ENCODE results near the gene MCTP1.

Gene MCTP1

DNA sequence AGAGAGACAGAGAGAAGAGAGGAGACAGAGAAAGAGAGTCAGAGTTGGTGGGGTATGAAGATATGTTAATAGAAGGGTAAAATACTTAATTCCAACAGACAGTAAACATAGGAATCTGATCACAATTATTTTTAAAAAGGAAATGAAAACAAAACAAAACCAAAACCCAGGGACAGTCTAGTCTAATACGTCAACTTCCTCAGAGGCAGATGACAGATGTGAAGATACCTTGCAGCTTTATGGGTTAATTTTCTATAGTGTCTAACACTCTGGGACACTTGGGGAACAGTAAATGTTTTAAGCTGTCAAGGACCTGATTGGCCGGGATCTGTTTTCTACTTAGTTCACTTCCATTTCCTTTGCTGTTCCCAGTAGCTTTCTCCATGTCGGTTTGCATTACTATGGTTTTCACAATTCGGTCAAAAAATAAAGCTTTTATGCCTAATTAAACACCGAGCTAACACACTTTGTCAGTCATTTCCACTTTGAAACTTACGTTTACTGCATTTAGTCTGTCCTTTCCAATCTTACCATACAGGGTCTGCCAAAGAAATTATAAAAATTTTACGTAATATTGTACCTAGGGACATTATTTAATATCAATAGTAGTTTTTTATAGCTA is 216.5 kb downstream of the MCTP1 start:
- no peak overlapping the region for H3K27ac ChIP-seq (ENCODE audit: low read length)
- WGBS (ENCODE audit: insufficient coverage, insufficient read length) = no CpG with 5 or more reads among the region's 7 CpGs

DNA sequence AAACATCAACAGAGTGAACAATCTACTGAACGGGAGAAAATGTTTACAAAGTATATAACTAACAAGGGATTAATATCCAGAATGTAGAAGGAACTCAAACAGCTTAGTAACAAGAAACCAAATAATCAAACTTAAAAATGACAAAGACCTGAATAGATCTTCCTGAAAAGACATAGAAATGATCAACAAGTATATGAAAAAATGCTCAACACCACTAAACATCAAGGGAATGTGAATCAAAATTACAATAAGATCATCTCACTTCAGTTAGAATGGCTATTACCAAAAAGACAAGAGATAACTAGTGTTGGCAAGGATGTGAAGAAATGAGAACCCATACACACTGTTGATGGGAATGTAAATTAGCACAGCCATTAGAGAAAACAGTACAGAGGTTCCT is 218.8 kb downstream of the MCTP1 start:
- no peaks in the 10 kb centered on the region for H3K27me3 ChIP-seq (ENCODE audit: control insufficient read depth, insufficient read depth, low read length)
- H3K36me3 ChIP-seq (ENCODE audit: control insufficient read depth, insufficient read depth, low read length) = no peaks in the 10 kb centered on the region
- no peak for DNase-seq (ENCODE audit: low read depth, low spot score)
- H3K9me3 ChIP-seq (ENCODE audit: control insufficient read depth, insufficient read depth, low read length) = no peaks in the 10 kb centered on the region
- WGBS (ENCODE audit: insufficient coverage, insufficient read length) = no CpG with 5 or more reads among the region's 1 CpG
- H3K4me3 ChIP-seq (ENCODE audit: low read length) = no peak overlapping the region
- H3K4me1 ChIP-seq (ENCODE audit: control insufficient read depth, insufficient read depth, low read length) = no peaks in the 10 kb centered on the region
- H3K27ac ChIP-seq (ENCODE audit: low read length) = no peak overlapping the region

More for the DNA sequence above, 216.5 kb downstream of the MCTP1 start:
- Histone ChIP-seq H3K27me3 (ENCODE audit: control insufficient read depth, insufficient read depth, low read length) (no peaks in the 10 kb centered on the region), H3K4me3 (ENCODE audit: low read length) (no peak overlapping the region), H3K4me1 (ENCODE audit: control insufficient read depth, insufficient read depth, low read length) (no peaks in the 10 kb centered on the region), H3K36me3 (ENCODE audit: control insufficient read depth, insufficient read depth, low read length) (no peaks in the 10 kb centered on the region), H3K9me3 (ENCODE audit: control insufficient read depth, insufficient read depth, low read length) (no peaks in the 10 kb centered on the region)
- DNase-seq (ENCODE audit: low read depth, low spot score) = no peak

DNA sequence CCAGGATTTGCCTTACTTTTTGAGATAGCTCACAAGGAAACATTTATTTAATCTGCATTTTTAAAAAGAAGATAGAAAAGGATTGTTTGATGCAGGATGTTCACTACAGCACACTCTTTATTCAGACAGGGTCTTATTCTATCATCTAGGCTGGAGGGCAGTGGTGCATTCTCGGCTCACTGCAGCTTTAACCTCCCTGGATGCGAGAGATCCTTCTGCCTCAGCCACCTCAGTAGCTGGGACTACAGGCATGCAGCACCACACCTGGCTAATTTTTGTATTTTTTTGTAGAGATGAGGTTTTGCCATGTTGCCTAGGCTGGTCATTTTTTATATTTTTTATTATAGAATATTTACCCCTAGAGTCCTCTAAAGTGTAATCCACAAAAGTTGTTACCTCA is 221.4 kb downstream of the MCTP1 start:
- H3K27me3 ChIP-seq (ENCODE audit: control insufficient read depth, insufficient read depth, low read length) = no peaks in the 10 kb centered on the region
- no peaks in the 10 kb centered on the region for H3K36me3 ChIP-seq (ENCODE audit: control insufficient read depth, insufficient read depth, low read length)
- no peak overlapping the region for H3K27ac ChIP-seq (ENCODE audit: low read length)
- H3K9me3 ChIP-seq (ENCODE audit: control insufficient read depth, insufficient read depth, low read length) = no peaks in the 10 kb centered on the region
- no CpG with 5 or more reads among the region's 2 CpGs for WGBS (ENCODE audit: insufficient coverage, insufficient read length)
- DNase-seq (ENCODE audit: low read depth, low spot score) = no peak
- H3K4me3 ChIP-seq (ENCODE audit: low read length) = no peak overlapping the region
- no peaks in the 10 kb centered on the region for H3K4me1 ChIP-seq (ENCODE audit: control insufficient read depth, insufficient read depth, low read length)

DNA sequence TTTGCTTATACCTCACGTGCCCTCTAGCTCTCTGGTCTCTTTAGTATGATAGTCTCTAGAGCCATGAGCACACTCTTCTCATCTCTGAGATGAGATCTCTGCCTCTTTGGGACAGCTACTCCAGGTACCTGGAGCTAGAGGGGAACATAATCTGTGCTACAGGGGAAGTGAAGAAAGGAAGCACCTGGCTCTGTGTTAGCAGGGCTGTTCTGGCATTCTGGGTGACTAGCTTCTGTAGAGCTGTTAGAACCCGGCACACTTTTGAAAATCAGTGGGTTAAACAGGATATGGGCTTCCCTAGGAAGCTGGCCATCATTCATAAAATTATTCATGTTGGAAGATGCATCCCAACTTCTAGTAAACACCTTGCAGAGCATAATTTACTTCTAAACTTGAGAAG is 224.8 kb downstream of the MCTP1 start:
- no peaks in the 10 kb centered on the region for H3K9me3 ChIP-seq (ENCODE audit: control insufficient read depth, insufficient read depth, low read length)
- DNase-seq (ENCODE audit: low read depth, low spot score) = no peak
- H3K27me3 ChIP-seq (ENCODE audit: control insufficient read depth, insufficient read depth, low read length) = no peaks in the 10 kb centered on the region
- WGBS (ENCODE audit: insufficient coverage, insufficient read length) = no CpG with 5 or more reads among the region's 2 CpGs
- no peak overlapping the region for H3K4me3 ChIP-seq (ENCODE audit: low read length)
- no peaks in the 10 kb centered on the region for H3K4me1 ChIP-seq (ENCODE audit: control insufficient read depth, insufficient read depth, low read length)
- no peak overlapping the region for H3K27ac ChIP-seq (ENCODE audit: low read length)
- no peaks in the 10 kb centered on the region for H3K36me3 ChIP-seq (ENCODE audit: control insufficient read depth, insufficient read depth, low read length)

DNA sequence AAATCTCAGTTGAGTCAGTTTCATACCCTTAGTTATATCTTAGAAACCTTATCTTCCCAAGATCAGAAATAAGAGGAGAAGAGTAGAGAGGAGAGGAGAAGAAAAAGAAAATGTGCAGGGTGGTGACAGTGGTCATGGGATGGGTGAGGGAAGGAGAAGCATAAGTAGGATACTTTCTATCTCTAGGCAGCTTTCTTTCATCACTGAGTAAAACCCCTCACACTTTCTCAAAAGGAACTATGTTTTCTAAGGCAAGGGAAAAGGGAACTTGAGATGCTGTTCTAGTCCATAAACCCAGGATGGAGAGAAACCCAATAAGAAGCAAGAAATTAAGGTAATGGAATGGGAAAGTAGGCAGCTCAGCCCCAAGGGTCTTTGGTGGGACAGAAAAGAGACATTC is 225.3 kb downstream of the MCTP1 start:
- H3K4me3 ChIP-seq (ENCODE audit: low read length) = no peak overlapping the region
- no peaks in the 10 kb centered on the region for H3K9me3 ChIP-seq (ENCODE audit: control insufficient read depth, insufficient read depth, low read length)
- H3K4me1 ChIP-seq (ENCODE audit: control insufficient read depth, insufficient read depth, low read length) = no peaks in the 10 kb centered on the region
- H3K36me3 ChIP-seq (ENCODE audit: control insufficient read depth, insufficient read depth, low read length) = no peaks in the 10 kb centered on the region
- no peaks in the 10 kb centered on the region for H3K27me3 ChIP-seq (ENCODE audit: control insufficient read depth, insufficient read depth, low read length)
- H3K27ac ChIP-seq (ENCODE audit: low read length) = no peak overlapping the region
- no peak for DNase-seq (ENCODE audit: low read depth, low spot score)

DNA sequence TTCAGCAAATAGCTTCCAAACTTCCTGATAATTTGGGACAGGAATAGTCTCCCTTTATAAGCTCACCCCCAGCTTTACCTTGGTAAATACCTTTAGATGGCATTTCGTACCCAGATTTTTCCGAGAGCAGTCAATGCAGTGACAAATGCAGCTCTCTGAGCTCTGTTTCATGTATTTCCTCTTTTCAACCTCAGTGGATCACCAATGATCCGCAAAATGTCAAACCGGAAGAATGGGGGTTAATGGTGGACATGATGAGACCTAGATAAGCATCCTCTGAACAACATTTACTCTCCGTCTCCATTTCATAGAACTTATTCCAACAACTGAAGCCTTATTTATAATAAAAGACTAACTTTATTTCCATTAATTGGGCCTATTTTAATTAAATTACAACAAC is 227.3 kb downstream of the MCTP1 start:
- H3K27ac ChIP-seq (ENCODE audit: low read length) = no peak overlapping the region
- no peaks in the 10 kb centered on the region for H3K4me1 ChIP-seq (ENCODE audit: control insufficient read depth, insufficient read depth, low read length)
- H3K27me3 ChIP-seq (ENCODE audit: control insufficient read depth, insufficient read depth, low read length) = no peaks in the 10 kb centered on the region
- no peak for DNase-seq (ENCODE audit: low read depth, low spot score)
- H3K4me3 ChIP-seq (ENCODE audit: low read length) = no peak overlapping the region
- no peaks in the 10 kb centered on the region for H3K36me3 ChIP-seq (ENCODE audit: control insufficient read depth, insufficient read depth, low read length)
- no CpG with 5 or more reads among the region's 5 CpGs for WGBS (ENCODE audit: insufficient coverage, insufficient read length)
- H3K9me3 ChIP-seq (ENCODE audit: control insufficient read depth, insufficient read depth, low read length) = no peaks in the 10 kb centered on the region

DNA sequence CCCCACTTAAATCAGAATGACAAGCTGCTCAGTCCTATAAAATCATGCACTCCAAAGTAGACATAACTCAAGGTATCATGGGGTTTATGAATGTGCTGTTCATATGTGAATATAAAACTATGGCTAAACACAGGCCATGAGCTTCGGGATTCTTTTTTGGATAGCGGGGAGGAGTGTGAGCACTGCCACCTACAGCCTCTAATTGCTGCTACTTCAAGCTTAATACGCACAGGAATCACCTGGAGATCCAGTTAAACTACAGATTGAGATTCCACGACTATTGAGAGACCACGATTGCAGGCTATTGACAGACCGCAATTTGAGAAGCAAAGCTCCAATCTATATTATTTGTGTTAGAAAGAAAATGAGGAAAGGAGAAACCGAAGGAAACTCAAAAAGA is 231.6 kb downstream of the MCTP1 start:
- Histone ChIP-seq H3K4me1 (ENCODE audit: control insufficient read depth, insufficient read depth, low read length) (no peaks in the 10 kb centered on the region), H3K4me3 (ENCODE audit: low read length) (no peak overlapping the region), H3K27ac (ENCODE audit: low read length) (no peak overlapping the region), H3K27me3 (ENCODE audit: control insufficient read depth, insufficient read depth, low read length) (no peaks in the 10 kb centered on the region), H3K36me3 (ENCODE audit: control insufficient read depth, insufficient read depth, low read length) (no peaks in the 10 kb centered on the region), H3K9me3 (ENCODE audit: control insufficient read depth, insufficient read depth, low read length) (no peaks in the 10 kb centered on the region)
- WGBS (ENCODE audit: insufficient coverage, insufficient read length) = no CpG with 5 or more reads among the region's 7 CpGs
- DNase-seq (ENCODE audit: low read depth, low spot score) = no peak

DNA sequence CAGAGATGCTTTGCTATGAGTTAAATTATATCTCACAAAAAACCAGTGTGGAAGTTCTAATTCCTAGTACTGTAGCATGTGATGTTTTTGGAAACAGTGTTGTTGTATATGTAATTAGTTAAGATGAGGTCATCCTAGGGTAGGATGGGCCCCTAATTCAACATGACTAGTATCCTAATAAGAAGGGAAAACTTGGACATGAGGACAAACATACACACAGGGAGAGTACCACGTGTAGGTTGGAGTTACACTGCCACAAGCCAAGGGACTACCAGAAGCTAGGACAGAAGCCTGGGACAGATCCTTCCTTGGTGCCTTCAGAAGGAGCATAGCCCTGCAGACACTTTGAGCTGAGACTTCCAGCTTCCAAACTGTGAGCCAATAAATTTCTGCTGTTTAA is 234.2 kb downstream of the MCTP1 start:
- no CpG with 5 or more reads among the region's 1 CpG for WGBS (ENCODE audit: insufficient coverage, insufficient read length)
- Histone ChIP-seq H3K36me3 (ENCODE audit: control insufficient read depth, insufficient read depth, low read length) (no peaks in the 10 kb centered on the region), H3K4me3 (ENCODE audit: low read length) (no peak overlapping the region), H3K9me3 (ENCODE audit: control insufficient read depth, insufficient read depth, low read length) (no peaks in the 10 kb centered on the region), H3K27ac (ENCODE audit: low read length) (no peak overlapping the region), H3K27me3 (ENCODE audit: control insufficient read depth, insufficient read depth, low read length) (no peaks in the 10 kb centered on the region), H3K4me1 (ENCODE audit: control insufficient read depth, insufficient read depth, low read length) (no peaks in the 10 kb centered on the region)
- DNase-seq (ENCODE audit: low read depth, low spot score) = no peak

DNA sequence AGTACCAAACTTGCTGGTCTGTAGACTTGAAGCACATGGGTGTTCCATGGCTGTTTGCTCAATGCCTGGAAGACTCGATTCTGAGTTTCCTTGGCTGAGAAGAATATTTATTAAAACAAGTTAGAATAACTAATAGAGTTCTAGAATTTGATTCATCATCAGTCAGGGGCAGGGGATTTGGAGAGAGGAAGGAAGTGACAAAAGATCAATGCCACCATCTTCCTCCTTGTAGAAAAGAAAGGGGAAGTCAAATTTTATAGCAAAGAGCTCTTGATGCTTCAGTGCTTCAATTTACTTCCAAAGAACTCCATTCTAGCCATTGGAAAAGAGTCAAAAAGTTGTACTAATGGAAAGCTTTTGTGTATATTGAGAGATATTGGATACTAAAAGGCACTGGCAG is 236.3 kb downstream of the MCTP1 start:
- H3K4me3 ChIP-seq (ENCODE audit: low read length) = no peak overlapping the region
- no CpG with 5 or more reads among the region's 1 CpG for WGBS (ENCODE audit: insufficient coverage, insufficient read length)

DNA sequence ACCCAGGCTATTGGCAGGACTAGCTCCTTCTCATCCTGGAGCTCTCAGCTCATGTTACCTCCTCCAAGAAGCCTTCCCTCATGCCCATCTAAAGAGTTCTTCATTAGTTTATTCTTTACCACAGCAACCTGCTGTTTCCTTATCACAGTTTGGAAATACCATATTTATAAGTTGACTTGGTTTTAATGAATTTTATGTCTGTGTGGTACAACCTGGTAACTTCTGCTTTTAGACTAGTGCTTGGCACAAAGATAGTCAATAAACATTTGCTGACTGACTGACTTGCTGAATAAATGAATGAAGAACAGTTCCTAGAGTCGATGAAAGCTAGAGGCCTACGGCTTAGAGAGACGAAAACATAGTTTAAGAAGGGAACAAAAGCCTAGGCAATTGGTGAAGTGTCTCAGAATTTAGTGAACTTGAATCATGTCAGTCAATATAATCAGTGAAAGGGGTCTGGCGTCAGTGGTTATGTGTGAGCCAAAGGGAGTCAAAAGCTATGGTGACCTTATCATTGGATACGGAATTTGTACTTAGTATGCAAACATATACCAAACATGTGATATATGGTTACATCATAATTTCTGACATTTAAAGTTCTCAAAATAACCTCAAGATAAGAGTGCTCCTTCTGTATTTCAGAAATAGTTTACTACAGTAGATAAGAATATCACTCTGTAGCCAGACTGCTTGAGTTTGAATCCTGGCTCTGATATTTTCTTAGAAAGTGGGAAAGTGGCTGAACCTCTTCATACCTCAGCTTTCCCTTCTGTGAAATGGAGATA is 239.5 kb downstream of the MCTP1 start:
- WGBS (ENCODE audit: insufficient coverage, insufficient read length) = no CpG with 5 or more reads among the region's 5 CpGs
- H3K27me3 ChIP-seq (ENCODE audit: control insufficient read depth, insufficient read depth, low read length) = no peaks in the 10 kb centered on the region
- H3K4me3 ChIP-seq (ENCODE audit: low read length) = no peak overlapping the region
- no peaks in the 10 kb centered on the region for H3K9me3 ChIP-seq (ENCODE audit: control insufficient read depth, insufficient read depth, low read length)
- H3K4me1 ChIP-seq (ENCODE audit: control insufficient read depth, insufficient read depth, low read length) = no peaks in the 10 kb centered on the region
- no peak overlapping the region for H3K27ac ChIP-seq (ENCODE audit: low read length)
- no peaks in the 10 kb centered on the region for H3K36me3 ChIP-seq (ENCODE audit: control insufficient read depth, insufficient read depth, low read length)
- no peak for DNase-seq (ENCODE audit: low read depth, low spot score)

More for the DNA sequence above, 236.3 kb downstream of the MCTP1 start:
- H3K4me1 ChIP-seq (ENCODE audit: control insufficient read depth, insufficient read depth, low read length) = no peaks in the 10 kb centered on the region
- DNase-seq (ENCODE audit: low read depth, low spot score) = no peak
- no peak overlapping the region for H3K27ac ChIP-seq (ENCODE audit: low read length)
- H3K36me3 ChIP-seq (ENCODE audit: control insufficient read depth, insufficient read depth, low read length) = no peaks in the 10 kb centered on the region
- H3K27me3 ChIP-seq (ENCODE audit: control insufficient read depth, insufficient read depth, low read length) = no peaks in the 10 kb centered on the region
- H3K9me3 ChIP-seq (ENCODE audit: control insufficient read depth, insufficient read depth, low read length) = no peaks in the 10 kb centered on the region

DNA sequence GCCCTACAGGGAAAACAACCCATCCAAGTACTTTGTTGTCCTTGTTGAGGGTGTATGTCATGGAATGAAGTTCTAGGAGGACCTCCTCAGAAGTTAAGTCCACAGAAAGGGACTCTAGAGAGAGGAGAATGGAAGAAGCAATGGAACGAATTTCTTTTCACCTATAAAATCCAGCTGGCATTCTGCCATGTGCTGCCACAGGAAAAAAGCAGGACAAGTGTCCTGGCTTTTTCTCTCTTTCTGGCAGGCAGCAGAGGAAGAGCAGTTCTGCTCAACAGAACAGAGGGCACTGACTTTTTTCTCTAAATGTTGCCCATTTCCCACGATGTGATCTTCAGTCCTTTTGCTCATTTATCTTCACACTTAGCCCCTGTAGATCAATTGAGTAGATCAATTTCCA is 240.8 kb downstream of the MCTP1 start:
- Histone ChIP-seq H3K9me3 (ENCODE audit: control insufficient read depth, insufficient read depth, low read length) (no peaks in the 10 kb centered on the region), H3K4me3 (ENCODE audit: low read length) (no peak overlapping the region), H3K4me1 (ENCODE audit: control insufficient read depth, insufficient read depth, low read length) (no peaks in the 10 kb centered on the region), H3K36me3 (ENCODE audit: control insufficient read depth, insufficient read depth, low read length) (no peaks in the 10 kb centered on the region), H3K27ac (ENCODE audit: low read length) (no peak overlapping the region), H3K27me3 (ENCODE audit: control insufficient read depth, insufficient read depth, low read length) (no peaks in the 10 kb centered on the region)
- no peak for DNase-seq (ENCODE audit: low read depth, low spot score)
- WGBS (ENCODE audit: insufficient coverage, insufficient read length) = no CpG with 5 or more reads among the region's 2 CpGs
